GM21381 (cell line): Measurements from ENCODE around the gene CFAP206.
"Not testable (repeated sequence)": the region's sequence is repeated elsewhere in the genome, so short reads cannot be mapped to it uniquely, and the experiment has no call there.

Experiments used
- ATAC-seq: cut with Tn5 transposase; IDR thresholded peaks from one replicate; pipeline ENCODE4 v1.9.1; 2021; ENCODE audit warnings: mild to moderate bottlenecking, moderate library complexity; ENCODE audit not compliant: unreplicated experiment

Gene CFAP206

GRCh38 chr6:87419266-87419665 lies 11.5 kb downstream of the CFAP206 start:
- no peak for ATAC-seq

DNA sequence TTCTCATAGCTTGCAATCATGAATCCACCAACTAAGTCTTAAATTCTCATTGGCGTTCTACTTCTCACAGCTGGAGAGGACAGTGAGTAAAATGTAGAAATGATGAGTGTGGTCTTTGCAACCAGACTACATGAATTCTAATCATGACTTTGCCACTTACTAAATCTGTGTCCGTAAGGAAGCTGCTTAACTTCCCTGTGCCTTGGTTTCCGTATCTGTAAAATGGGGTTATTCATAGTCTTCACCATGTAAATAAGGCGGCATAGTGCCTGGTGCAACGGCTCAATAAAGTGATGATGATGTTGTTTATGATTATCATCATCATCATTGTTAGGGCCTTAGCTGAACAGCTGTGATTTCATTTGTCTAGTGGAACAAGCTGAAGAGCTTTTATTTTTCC lies 12.6 kb downstream of the CFAP206 start:
- ATAC-seq = no peak

DNA sequence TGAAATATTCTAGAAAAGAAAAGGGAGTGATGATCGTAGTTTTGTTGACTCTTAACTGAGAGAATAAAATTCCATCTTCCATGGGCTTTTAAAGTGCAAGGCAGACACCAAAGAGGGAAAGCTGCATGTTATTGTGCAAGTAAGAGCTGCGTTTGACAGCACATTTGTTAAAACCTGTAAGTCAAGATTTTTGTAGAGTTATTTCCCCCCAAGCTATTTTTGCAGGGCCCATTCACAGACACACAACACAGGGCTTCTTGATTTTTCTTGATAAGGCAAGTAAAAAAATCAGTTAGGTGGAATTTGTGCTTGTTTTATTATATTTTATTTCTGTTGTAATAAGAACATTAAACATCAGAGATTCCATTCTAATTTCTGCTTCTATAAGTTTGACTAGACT lies 13.8 kb downstream of the CFAP206 start:
- no peak for ATAC-seq

DNA sequence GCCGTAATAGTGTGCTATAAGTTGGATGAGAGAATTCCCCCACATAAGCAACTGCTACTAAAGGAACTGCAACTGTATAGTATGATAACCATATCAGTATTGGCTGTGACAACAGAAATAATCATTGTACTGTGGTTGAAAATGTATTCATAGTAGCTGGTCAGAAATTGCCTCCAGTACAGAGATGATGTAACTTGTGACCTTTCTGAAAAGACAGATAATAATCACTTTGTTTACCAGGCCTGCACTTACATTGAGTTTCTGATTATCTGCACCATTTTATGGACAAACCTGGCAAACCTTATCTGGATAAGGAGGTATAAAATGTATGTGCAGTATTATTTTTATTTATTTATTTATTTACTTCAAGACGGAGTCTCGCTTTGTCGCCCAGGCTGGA lies 19.0 kb downstream of the CFAP206 start:
- no peak for ATAC-seq

GRCh38 chr6:87430499-87430898 lies 22.7 kb downstream of the CFAP206 start:
- ATAC-seq = no peak

GRCh38 chr6:87431263-87431662 lies 23.5 kb downstream of the CFAP206 start:
- ATAC-seq = no peak

- no peak for ATAC-seq
These were observed 28.7 kb downstream of the CFAP206 start for GRCh38 chr6:87436435-87436834.

- ATAC-seq = no peak
These were observed 33.9 kb downstream of the CFAP206 start for GRCh38 chr6:87441711-87442110.

- ATAC-seq = no peak
These were observed 36.6 kb downstream of the CFAP206 start for GRCh38 chr6:87444362-87444761.

- ATAC-seq = no peak
These were observed 57.3 kb downstream of the CFAP206 start for GRCh38 chr6:87465051-87465450.

DNA sequence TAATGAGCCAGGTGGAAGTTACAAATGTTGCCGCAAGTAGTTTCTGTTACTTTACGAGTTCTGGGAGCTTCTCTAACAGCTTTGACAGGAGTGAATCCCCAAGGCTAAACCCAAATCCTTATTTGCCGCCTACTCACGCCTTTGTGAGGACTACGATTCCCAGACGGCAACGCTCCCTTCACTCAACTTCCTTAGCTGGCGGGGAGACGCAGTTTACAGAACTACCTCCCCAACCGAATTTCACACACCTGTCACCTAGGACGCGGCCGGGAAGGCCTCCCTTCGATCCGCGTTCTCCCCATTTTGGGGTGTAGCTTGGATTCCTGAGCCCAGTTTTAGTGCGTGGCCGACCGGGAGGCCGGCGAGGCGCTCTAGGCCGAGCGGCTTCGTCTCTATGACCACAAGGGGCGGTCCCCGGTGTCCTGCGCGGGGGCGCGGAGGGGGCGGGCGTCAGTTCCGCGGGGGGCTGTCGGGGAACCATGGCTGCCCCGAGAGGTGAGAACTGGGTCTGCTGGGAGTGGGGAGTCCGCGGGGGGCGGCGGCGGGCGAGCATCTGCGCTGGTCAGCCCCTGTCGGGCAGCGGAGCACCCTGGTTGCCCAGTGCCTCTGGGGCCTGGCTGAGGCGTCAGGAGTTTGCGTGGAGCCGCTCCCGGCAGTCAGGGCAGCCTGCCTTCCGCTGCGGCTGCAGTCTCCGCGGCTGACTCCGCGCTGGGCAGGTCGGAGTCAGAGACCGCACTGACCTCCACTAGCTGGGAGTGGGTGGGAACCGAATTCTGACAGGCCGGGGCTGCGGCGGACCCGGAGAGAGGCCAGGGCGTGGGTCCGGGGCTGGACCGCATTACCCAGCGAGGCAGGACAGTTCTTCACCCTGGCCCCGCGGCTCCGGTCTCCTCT lies 65.0 kb downstream of the CFAP206 start, which contains the start of gene SLC35A1:
SLC35A1 (plus strand) TSS at position 450 of the 894 bp plus-strand sequence; CDS start at position 480, 30 bp downstream.
- ATAC-seq = peak; percentile 93

GRCh38 chr6:87473419-87473903 lies 65.7 kb downstream of the CFAP206 start:
- peak; percentile 62 for ATAC-seq

GRCh38 chr6:87481931-87482330 lies 74.2 kb downstream of the CFAP206 start:
- no peak for ATAC-seq

DNA sequence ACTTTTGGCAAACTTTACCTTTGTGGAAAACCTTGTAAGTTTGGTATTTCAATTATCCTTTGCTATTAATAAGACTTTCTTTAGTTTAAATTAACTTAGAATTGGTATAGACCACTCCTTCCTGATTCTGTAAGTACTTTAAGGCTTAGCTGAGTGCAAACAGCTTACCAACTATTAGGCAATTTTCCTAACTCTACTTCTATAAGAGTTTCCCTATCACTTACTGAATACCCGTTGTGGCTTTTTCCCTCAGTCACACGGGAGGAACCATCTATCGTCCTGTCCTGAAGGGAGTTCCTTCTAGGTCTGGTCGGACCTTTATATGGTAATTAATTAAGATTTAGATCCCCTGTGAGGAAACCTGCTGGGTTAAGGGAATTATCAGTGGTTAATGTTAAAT lies 74.6 kb downstream of the CFAP206 start:
- ATAC-seq = no peak

- no peak for ATAC-seq
These were observed 76.2 kb downstream of the CFAP206 start for GRCh38 chr6:87483929-87484328.

DNA sequence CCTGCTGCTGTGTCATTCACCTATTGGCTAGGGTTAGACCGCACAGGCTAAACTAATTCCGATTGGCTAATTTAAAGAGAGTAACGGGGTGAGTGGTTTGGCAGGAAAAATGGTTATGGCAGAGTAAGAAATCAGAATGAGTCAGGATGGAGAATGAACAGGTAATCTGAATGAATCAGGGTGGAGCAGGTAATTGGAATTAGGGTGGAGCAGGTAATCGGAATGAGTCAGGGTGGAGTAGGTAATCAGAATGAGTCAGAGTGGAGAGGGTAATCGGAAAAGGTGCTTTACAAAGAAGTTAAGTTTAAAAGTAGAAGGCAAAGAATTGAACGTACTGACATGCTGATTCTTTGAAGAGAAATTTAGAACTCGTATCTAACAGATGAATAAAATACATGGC lies 76.7 kb downstream of the CFAP206 start:
- no peak for ATAC-seq

GRCh38 chr6:87487555-87487954 lies 79.8 kb downstream of the CFAP206 start:
- no peak for ATAC-seq

GRCh38 chr6:87489326-87489725 lies 81.6 kb downstream of the CFAP206 start:
- ATAC-seq = not testable (repeated sequence)

GRCh38 chr6:87494761-87495422 lies 87.1 kb downstream of the CFAP206 start:
- ATAC-seq = peak; percentile 67

DNA sequence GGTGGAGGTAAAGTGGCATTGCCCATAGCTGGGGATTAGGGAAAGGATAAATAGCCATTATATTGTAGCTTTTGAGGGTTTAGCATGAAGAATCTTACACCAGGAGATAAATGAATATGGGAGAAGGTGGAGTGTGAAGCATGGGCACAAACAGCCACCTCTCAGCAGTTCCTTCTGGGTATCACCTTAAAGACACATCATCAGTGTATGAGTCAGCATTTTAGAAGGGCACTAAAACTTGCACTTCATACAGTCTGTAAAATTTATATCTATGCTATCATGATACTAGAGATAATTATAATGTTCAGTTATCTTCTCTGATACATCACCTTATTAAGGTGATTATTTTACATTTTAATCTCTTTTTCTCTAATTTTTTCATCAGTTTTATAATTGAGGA lies 90.3 kb downstream of the CFAP206 start:
- ATAC-seq = no peak

GRCh38 chr6:87501809-87502572 lies 94.2 kb downstream of the CFAP206 start:
- ATAC-seq = no peak
